ENCODE results near the gene PLK2.

PLK2 gene

DNA sequence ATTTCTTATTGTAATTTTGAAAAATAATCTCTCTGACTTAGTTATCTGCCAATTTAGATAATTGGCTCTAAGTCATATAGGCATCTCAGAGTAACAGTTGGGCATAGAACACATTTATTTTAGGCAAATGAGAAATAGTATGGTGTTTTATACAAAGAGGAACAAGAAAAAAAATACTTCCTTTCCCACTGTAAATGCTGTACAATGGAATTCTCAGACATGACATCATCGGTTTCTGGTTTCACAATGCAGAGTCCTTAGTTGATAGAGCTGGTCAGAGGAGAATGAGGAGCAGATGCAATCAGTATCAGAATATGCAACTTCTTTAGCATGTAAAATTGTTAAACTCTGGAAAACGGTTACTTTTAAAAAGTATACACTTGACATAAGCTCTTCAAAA lies 49.4 kb downstream of the PLK2 start:
- H2BK15ac ChIP-seq (ENCODE audit: low read depth, poor library complexity, severe bottlenecking) = no peak overlapping the region
- no peak overlapping the region for H3K23ac ChIP-seq (ENCODE audit: low read length in 2 of 2)
- H3K9ac ChIP-seq (ENCODE audit: low read length) = no peak overlapping the region
- no peak overlapping the region for H3K4me3 ChIP-seq (ENCODE audit: insufficient read depth in 1 of 2, low read depth in 1 of 2, low read length in 2 of 2)
- H2BK5ac ChIP-seq (ENCODE audit: low read depth, low read length, poor library complexity, severe bottlenecking) = no peak overlapping the region
- no peaks in the 10 kb centered on the region for H3K36me3 ChIP-seq (ENCODE audit: control insufficient read depth in 1 of 2, insufficient read depth in 2 of 2, low read depth in 1 of 2, low read length in 2 of 2)
- no peak overlapping the region for H2AFZ ChIP-seq (ENCODE audit: low read depth, low read length)
- no peak overlapping the region for H2BK12ac ChIP-seq (ENCODE audit: low read length in 2 of 2)
- H3K27me3 ChIP-seq (ENCODE audit: control insufficient read depth in 1 of 2, insufficient read depth in 1 of 2, low read length in 2 of 2) = no peaks in the 10 kb centered on the region
- no peak overlapping the region for H3K4me2 ChIP-seq (ENCODE audit: low read length, poor library complexity, severe bottlenecking)
- no peak overlapping the region for H3K18ac ChIP-seq (ENCODE audit: low read depth in 1 of 2, low read length in 2 of 2)
- no peak overlapping the region for H2BK120ac ChIP-seq (ENCODE audit: low read depth, low read length)
- no peak overlapping the region for H3K27ac ChIP-seq (ENCODE audit: low read length, poor library complexity, severe bottlenecking)
- H2AK5ac ChIP-seq (ENCODE audit: low read length, severe bottlenecking) = no peak overlapping the region
- H3K4me1 ChIP-seq (ENCODE audit: control insufficient read depth, insufficient read depth, low read depth, low read length) = no peaks in the 10 kb centered on the region
- H3K4ac ChIP-seq (ENCODE audit: low read depth in 1 of 2, low read length in 2 of 2) = no peak overlapping the region
- WGBS = no CpG with 5 or more reads among the region's 2 CpGs
- no peak overlapping the region for H4K91ac ChIP-seq (ENCODE audit: low read length)
- DNase-seq = peak; percentile 76
- no peak overlapping the region for H4K8ac ChIP-seq (ENCODE audit: low read length)
- no peak overlapping the region for H3K14ac ChIP-seq (ENCODE audit: low read length in 2 of 2)
- no peaks in the 10 kb centered on the region for H3K9me3 ChIP-seq (ENCODE audit: control insufficient read depth, low read length)
- H3K79me1 ChIP-seq (replicated peaks; ENCODE audit: low read length, poor library complexity, severe bottlenecking) = no peaks in the 10 kb centered on the region

DNA sequence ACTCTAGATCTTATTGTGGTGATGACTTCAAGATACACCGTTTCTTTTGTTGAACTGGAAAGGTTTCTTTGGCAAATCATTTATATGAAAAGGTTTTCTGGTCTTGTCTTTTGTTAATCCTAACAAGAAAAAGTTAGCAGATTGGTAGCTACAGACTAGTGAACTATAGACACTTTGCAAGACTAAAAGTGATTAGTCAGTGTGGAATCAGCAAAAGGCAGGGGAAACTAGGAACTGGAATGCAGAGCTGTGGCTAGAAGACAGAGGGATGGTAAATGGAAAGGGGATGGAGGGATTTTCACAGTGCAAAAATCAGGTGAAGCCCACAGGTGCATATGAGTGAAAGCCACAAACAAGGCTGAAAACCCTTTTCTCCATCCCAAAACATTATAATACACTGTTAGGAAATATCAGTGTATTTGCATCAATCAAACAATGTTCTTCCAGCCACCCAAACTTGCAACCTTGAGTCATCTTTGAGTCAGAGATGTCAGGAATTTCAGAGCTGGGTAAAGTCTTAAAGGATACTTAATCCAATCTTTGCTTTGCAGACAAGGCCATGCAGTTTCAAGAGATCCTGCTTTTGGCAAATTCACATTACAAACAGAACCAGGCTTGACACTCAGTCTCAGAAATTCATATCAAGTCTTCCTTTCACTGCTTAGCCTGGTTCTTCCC lies 52.7 kb downstream of the PLK2 start:
- Histone ChIP-seq H3K4me3 (ENCODE audit: insufficient read depth in 1 of 2, low read depth in 1 of 2, low read length in 2 of 2) (no peak overlapping the region), H3K14ac (ENCODE audit: low read length in 2 of 2) (no peak overlapping the region), H3K79me1 (replicated peaks; ENCODE audit: low read length, poor library complexity, severe bottlenecking) (no peaks in the 10 kb centered on the region), H2AFZ (ENCODE audit: low read depth, low read length) (no peak overlapping the region), H2BK15ac (ENCODE audit: low read depth, poor library complexity, severe bottlenecking) (no peak overlapping the region), H2BK120ac (ENCODE audit: low read depth, low read length) (no peak overlapping the region), H3K27ac (ENCODE audit: low read length, poor library complexity, severe bottlenecking) (peak overlapping the region; percentile 4), H4K91ac (ENCODE audit: low read length) (no peak overlapping the region), H3K36me3 (ENCODE audit: control insufficient read depth in 1 of 2, insufficient read depth in 2 of 2, low read depth in 1 of 2, low read length in 2 of 2) (no peaks in the 10 kb centered on the region), H3K4me2 (ENCODE audit: low read length, poor library complexity, severe bottlenecking) (no peak overlapping the region), H2AK5ac (ENCODE audit: low read length, severe bottlenecking) (no peak overlapping the region), H3K9me3 (ENCODE audit: control insufficient read depth, low read length) (no peaks in the 10 kb centered on the region), H2BK12ac (ENCODE audit: low read length in 2 of 2) (no peak overlapping the region), H3K18ac (ENCODE audit: low read depth in 1 of 2, low read length in 2 of 2) (no peak overlapping the region), H3K27me3 (ENCODE audit: control insufficient read depth in 1 of 2, insufficient read depth in 1 of 2, low read length in 2 of 2) (no peaks in the 10 kb centered on the region), H3K4me1 (ENCODE audit: control insufficient read depth, insufficient read depth, low read depth, low read length) (no peaks in the 10 kb centered on the region), H3K23ac (ENCODE audit: low read length in 2 of 2) (no peak overlapping the region), H4K8ac (ENCODE audit: low read length) (no peak overlapping the region), H3K4ac (ENCODE audit: low read depth in 1 of 2, low read length in 2 of 2) (no peak overlapping the region), H3K9ac (ENCODE audit: low read length) (no peak overlapping the region), H2BK5ac (ENCODE audit: low read depth, low read length, poor library complexity, severe bottlenecking) (no peak overlapping the region)
- 94% methylated on average over 1 of the region's 1 CpG for WGBS
- DNase-seq = peak; percentile 51

DNA sequence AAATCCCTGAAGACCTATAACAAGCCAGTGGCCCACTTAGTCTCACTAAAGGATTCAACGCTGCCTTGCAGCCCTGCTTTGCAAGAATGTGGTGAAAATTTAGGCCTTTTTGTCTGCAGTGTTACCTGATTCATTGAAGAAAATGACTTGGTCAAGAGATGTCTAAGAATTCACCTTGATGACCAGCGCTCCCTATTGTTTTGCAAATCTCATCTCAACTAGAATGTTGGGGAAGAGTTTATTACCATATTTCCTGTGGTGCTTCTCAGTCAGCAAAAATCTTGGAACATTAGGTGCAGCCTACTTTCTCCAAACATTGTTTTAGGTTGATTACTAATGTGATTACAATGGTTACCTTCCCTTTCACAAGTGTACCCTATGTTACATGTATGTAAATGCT lies 53.5 kb downstream of the PLK2 start:
- no peak overlapping the region for H3K4ac ChIP-seq (ENCODE audit: low read depth in 1 of 2, low read length in 2 of 2)
- no peak overlapping the region for H4K91ac ChIP-seq (ENCODE audit: low read length)
- no peak overlapping the region for H3K9ac ChIP-seq (ENCODE audit: low read length)
- H3K27me3 ChIP-seq (ENCODE audit: control insufficient read depth in 1 of 2, insufficient read depth in 1 of 2, low read length in 2 of 2) = no peaks in the 10 kb centered on the region
- no peaks in the 10 kb centered on the region for H3K36me3 ChIP-seq (ENCODE audit: control insufficient read depth in 1 of 2, insufficient read depth in 2 of 2, low read depth in 1 of 2, low read length in 2 of 2)
- no peak overlapping the region for H2BK120ac ChIP-seq (ENCODE audit: low read depth, low read length)
- no peak overlapping the region for H3K4me3 ChIP-seq (ENCODE audit: insufficient read depth in 1 of 2, low read depth in 1 of 2, low read length in 2 of 2)
- H2BK15ac ChIP-seq (ENCODE audit: low read depth, poor library complexity, severe bottlenecking) = no peak overlapping the region
- no peaks in the 10 kb centered on the region for H3K79me1 ChIP-seq (replicated peaks; ENCODE audit: low read length, poor library complexity, severe bottlenecking)
- H2BK12ac ChIP-seq (ENCODE audit: low read length in 2 of 2) = no peak overlapping the region
- no peak overlapping the region for H3K14ac ChIP-seq (ENCODE audit: low read length in 2 of 2)
- H3K9me3 ChIP-seq (ENCODE audit: control insufficient read depth, low read length) = no peaks in the 10 kb centered on the region
- no peak for DNase-seq
- H3K18ac ChIP-seq (ENCODE audit: low read depth in 1 of 2, low read length in 2 of 2) = no peak overlapping the region
- no peak overlapping the region for H3K4me2 ChIP-seq (ENCODE audit: low read length, poor library complexity, severe bottlenecking)
- H3K27ac ChIP-seq (ENCODE audit: low read length, poor library complexity, severe bottlenecking) = no peak overlapping the region
- H2AFZ ChIP-seq (ENCODE audit: low read depth, low read length) = peak overlapping the region; percentile 42
- WGBS = 78% methylated on average over 2 of the region's 2 CpGs
- no peaks in the 10 kb centered on the region for H3K4me1 ChIP-seq (ENCODE audit: control insufficient read depth, insufficient read depth, low read depth, low read length)
- no peak overlapping the region for H4K8ac ChIP-seq (ENCODE audit: low read length)
- no peak overlapping the region for H2BK5ac ChIP-seq (ENCODE audit: low read depth, low read length, poor library complexity, severe bottlenecking)
- peak overlapping the region; percentile 19 for H2AK5ac ChIP-seq (ENCODE audit: low read length, severe bottlenecking)
- no peak overlapping the region for H3K23ac ChIP-seq (ENCODE audit: low read length in 2 of 2)

DNA sequence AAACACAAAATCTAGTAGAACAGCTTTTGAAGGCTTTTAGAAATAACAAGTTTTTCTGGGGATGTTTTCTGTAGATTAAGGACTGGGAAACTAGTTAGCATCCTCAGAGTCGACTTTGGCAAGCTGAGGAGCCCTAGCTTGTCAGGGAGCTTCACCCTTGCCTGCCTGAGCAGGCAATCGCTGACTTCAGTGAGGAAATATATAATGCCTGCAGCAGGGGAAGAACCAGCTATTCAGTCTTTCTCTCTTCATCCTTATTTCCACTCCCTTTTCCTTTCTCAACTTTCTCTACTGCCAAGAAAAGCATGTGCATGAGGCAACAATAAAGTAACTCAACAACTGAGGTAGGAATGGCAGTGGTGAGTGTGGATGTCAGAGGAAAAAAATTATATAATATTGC lies 54.7 kb downstream of the PLK2 start:
- Histone ChIP-seq H2BK5ac (ENCODE audit: low read depth, low read length, poor library complexity, severe bottlenecking) (no peak overlapping the region), H3K23ac (ENCODE audit: low read length in 2 of 2) (no peak overlapping the region), H3K27me3 (ENCODE audit: control insufficient read depth in 1 of 2, insufficient read depth in 1 of 2, low read length in 2 of 2) (no peaks in the 10 kb centered on the region), H3K79me1 (replicated peaks; ENCODE audit: low read length, poor library complexity, severe bottlenecking) (no peaks in the 10 kb centered on the region), H3K36me3 (ENCODE audit: control insufficient read depth in 1 of 2, insufficient read depth in 2 of 2, low read depth in 1 of 2, low read length in 2 of 2) (no peaks in the 10 kb centered on the region), H2BK120ac (ENCODE audit: low read depth, low read length) (no peak overlapping the region), H3K18ac (ENCODE audit: low read depth in 1 of 2, low read length in 2 of 2) (no peak overlapping the region), H3K4me1 (ENCODE audit: control insufficient read depth, insufficient read depth, low read depth, low read length) (no peaks in the 10 kb centered on the region), H2BK15ac (ENCODE audit: low read depth, poor library complexity, severe bottlenecking) (no peak overlapping the region), H4K91ac (ENCODE audit: low read length) (no peak overlapping the region), H3K9me3 (ENCODE audit: control insufficient read depth, low read length) (no peaks in the 10 kb centered on the region), H2AK5ac (ENCODE audit: low read length, severe bottlenecking) (no peak overlapping the region), H2AFZ (ENCODE audit: low read depth, low read length) (no peak overlapping the region), H2BK12ac (ENCODE audit: low read length in 2 of 2) (no peak overlapping the region), H3K14ac (ENCODE audit: low read length in 2 of 2) (no peak overlapping the region), H3K9ac (ENCODE audit: low read length) (no peak overlapping the region), H3K4me3 (ENCODE audit: insufficient read depth in 1 of 2, low read depth in 1 of 2, low read length in 2 of 2) (no peak overlapping the region), H4K8ac (ENCODE audit: low read length) (no peak overlapping the region), H3K4ac (ENCODE audit: low read depth in 1 of 2, low read length in 2 of 2) (no peak overlapping the region), H3K27ac (ENCODE audit: low read length, poor library complexity, severe bottlenecking) (no peak overlapping the region), H3K4me2 (ENCODE audit: low read length, poor library complexity, severe bottlenecking) (no peak overlapping the region)
- WGBS = 11% methylated on average over 1 of the region's 2 CpGs
- no peak for DNase-seq

All from mesenchymal stem cell (in vitro differentiated cells and primary cell).